IPS-NIHi7 (cell line): ENCODE data around the gene MMP11.

ENCODE experiments used
- DNase-seq: peaks from one replicate; pipeline ENCODE4 v3.0.0; 2012; ENCODE audit warnings: mixed read lengths; ENCODE audit errors: extremely low spot score

MMP11 gene

GRCh38 chr22:23801886-23802377, 29.3 kb downstream of the MMP11 start:
- no peak for DNase-seq

GRCh38 chr22:23803001-23803819, 30.6 kb downstream of the MMP11 start:
- no peak for DNase-seq

- DNase-seq, result no peak
Observed at GRCh38 chr22:23804781-23805291, 32.2 kb downstream of the MMP11 start.

DNA sequence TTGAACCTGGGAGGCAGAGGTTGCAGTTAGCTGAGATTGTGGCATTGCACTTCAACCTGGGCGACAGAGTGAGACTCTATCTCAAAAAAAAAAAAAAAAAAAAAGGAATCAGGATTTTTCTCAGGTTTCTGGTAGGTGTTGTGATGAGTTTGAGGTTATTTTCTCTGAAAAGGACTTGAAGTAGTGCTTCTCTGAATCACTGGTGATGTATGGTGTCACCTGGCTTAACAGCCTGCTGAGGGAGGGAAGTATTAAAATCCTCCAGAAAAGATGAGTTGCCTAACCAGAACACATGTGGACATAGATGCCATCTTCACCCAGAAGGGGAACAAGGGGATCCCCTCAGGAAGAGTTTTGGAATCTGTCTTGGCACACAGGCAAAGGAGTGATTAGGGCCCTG, 34.2 kb downstream of the MMP11 start:
- DNase-seq, result no peak

- no peak for DNase-seq
Observed at GRCh38 chr22:23812378-23812777, 39.7 kb downstream of the MMP11 start.

GRCh38 chr22:23815541-23816155, 43.0 kb downstream of the MMP11 start:
- no peak for DNase-seq

- DNase-seq, result no peak
Observed at GRCh38 chr22:23816156-23816976, 43.7 kb downstream of the MMP11 start.

DNA sequence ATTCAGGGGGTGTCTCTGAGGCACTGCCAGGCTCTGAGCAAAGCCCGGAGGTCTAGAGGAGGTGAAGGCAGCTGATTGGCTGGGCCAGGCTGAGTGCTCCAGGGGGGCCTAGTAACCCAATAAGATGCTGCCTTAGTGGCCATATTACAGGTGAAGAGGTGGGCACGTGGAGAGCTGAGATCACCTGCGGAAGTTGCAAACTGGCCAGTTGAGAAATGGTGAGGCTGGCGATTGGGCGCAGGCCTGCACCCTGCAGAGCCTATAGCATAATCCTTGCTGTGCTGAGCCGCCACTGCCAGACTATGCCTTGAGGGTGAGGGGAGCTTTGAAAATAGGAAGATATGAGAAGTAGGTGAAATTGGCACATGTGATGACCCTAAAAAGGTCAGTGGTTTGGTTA, 44.5 kb downstream of the MMP11 start:
- no peak for DNase-seq

DNA sequence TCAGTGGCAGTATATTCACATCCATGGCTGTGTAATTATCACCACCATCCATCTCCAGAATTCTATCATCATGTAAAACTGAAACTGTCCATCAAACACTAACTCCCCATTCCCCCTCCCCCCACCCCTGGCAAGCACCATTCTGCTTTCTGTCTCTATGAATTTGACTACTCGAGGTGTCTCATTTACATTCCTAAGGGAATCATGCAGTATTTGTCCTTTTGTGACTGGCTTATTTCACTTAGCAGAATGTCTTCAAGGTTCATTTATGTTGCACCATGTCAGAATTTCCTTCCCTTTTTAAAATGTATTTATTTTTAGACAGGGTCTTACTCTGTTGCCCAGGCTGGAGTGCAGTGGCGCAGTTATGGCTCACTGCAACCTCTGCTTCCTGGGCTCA, 45.9 kb downstream of the MMP11 start:
- no peak for DNase-seq

GRCh38 chr22:23820748-23821211, 48.1 kb downstream of the MMP11 start:
- DNase-seq, result no peak

- DNase-seq, result no peak
Observed at GRCh38 chr22:23822101-23822671, 49.5 kb downstream of the MMP11 start.

DNA sequence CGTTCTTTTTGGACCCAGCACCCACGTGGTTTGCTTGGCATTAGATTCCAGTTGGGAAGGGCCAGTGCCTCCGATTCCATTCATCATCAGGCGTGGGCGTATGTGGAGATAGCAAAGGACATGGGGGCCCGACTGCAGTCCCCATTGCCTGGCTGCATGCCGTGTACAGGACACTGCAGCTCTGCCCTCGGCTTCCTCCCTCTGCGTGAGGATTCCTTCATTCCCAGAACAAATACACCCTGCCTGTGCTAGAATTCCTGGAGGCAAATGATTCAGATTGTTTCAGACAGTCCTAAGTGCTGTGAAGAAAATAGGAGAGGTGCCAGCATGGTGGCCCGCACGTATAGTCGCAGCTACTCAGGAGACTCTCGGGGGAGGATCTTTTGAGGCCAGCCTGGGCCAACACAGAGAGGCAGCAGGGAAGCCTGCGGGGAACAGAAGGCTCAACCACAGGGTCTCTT, 50.7 kb downstream of the MMP11 start:
- no peak for DNase-seq

DNA sequence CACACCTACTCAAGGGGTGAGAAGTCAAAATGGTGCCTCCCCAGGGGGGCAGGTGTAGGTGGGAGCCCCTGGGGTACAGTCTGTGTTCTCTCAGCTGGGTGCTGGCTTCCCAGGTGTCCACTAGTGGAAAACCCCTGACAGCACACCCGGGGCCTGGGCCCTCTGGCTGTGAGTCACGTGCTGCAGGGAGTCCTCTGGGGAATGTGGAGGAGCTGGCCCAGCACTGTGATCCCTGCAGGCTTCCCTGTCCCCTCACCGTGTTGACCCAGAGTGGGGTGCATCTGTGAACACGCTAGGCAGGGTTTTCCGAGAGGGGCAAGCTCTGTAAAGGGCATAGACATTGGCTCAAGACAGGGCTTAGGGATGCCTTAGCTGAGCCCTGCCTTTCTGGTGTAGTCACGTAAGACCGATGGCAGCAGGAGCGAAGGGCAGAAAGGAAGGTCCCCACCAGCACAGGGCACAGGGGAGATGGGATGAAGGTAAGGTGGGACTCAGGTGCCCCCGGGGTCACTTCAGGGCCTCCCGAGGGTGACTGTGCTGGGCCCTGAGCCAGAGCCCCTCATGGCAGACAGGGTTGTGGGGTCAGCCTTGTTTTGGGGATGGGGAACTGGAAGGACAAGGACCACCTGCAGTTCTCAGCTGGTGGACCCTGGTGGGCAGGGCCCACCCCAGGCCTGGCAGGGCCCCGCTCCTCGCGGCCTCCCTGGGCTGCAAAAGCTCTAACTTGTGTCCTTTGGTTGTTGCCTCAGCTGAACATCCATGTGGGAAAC, 52.0 kb downstream of the MMP11 start:
- no peak for DNase-seq

DNA sequence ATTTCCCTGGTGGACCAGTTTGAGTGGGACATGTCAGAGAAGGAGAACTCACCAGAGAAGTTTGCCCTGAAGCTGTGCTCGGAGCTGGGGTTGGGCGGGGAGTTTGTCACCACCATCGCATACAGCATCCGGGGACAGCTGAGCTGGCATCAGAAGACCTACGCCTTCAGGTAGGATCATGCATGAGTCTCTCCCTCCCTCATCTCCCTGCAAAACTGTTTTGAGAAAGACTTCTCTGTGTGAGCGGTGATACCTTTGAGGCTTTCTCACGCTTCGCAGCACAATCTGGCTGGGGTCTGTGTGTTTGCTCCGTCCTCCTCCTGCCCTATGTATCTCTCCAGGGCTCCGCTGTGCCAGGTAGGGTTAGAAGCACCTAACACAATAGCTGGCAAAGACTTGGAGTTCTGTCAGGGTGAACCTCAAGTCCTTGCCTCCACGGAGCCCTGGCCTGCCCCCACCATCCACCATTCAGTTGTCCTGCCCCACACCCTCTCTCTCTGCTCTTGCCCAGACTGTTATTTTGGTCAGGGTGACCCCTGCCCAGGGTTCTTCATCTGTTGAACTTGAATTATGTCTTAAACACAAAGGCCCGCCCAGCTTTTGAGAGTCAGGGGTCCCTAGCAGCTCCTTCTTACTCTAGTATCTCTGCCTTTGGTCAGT, 52.7 kb downstream of the MMP11 start:
- no peak for DNase-seq

GRCh38 chr22:23826510-23827350, 54.1 kb downstream of the MMP11 start:
- no peak for DNase-seq

GRCh38 chr22:23827351-23827995, 54.8 kb downstream of the MMP11 start:
- no peak for DNase-seq

DNA sequence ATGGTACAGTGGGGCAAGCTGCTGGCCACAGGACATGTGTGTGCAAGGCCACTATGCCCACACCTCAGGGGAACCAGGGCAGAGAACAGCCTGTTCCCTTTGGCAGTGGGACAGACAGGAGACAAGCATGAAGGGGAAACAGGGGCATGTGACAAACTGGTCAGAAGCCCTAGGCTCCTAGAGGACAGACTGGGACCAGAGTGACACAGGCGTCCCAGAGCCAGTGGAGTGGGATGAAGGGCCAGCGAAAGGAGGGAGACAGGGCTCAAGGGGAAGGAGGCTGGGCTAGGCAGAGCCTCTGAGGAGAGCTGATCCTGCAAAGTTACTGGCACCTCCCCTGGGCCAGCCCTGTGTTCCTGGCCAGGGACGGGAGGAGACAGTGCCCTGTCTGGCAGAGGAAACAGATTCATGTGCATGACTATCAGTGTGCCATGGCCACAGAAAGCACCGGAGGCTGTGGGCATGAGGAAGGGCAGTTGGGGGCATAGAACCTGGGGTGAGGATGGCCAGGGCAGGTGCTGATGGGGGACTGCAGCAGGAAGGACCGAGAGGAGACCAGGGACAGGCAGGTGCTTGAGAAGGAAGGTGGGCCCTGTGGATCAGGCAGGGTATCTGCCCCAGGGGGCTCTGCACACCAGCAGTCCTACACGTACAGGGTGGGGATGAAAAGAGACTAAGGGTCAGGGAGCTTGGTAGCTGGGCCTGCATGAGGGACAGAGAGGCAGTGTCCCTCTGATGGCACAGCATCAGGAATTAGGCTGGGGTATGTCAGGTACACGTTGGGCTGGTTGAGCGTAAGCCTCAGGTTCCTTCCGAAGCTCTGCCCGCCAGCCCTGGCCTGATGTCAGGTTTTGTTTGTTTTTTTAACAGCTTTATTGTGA, 56.4 kb downstream of the MMP11 start:
- DNase-seq, result no peak

DNA sequence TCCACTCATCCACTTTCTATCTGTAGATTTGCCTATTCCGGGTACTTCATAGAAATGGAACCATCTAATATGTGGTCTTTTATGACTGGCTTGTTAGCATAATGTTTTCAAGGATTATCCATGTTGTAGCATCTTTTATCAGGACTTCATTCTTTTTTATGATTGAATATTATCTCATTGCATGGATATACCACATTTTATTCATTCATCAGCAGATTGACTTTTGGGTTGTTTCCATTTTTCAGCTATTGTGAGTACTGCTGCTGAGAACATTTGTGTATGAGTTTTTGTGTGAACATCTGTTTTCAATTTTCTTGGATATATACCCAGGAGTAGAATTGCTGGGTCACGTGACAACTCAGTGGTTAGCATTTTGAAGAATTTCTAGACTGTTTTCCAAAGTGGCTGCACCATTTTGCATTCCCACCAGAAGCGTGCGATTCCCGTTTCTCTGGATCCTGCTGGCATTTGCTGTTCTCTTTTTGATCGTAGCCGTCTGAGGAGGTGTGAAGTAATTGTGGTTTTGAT, 57.3 kb downstream of the MMP11 start:
- no peak for DNase-seq
